ENCODE results near the gene SCO2. TPM values are rescaled to one million over a fixed set of nuclear protein-coding genes. Genes with fewer than 3 reads are reported as not detected.

Gene SCO2
- total and polyA plus RNA-seq, 9 of the 15 experiments (the other 6 are each of a cell fraction or from before 2014, with no cell fraction given) = 0.34 to 4.0 (median 1.1) TPM; not detected in 3

- no peak for TF ChIP-seq PRPF4 (IDR thresholded peaks at IDR 0.05; ENCODE audit: insufficient read depth, low read depth, low read length, poor library complexity, severe bottlenecking)
- TF ChIP-seq TRIM25 (IDR thresholded peaks at IDR 0.05; ENCODE audit: borderline replicate concordance) = no peak
- TF ChIP-seq GTF2F1 (IDR thresholded peaks at IDR 0.05; ENCODE audit: low read depth, low read length) = no peak
- TF ChIP-seq MGA (IDR thresholded peaks at IDR 0.05) = peak; percentile 34; the same call in 1 of the 2 replicates
- no peak for TF ChIP-seq BRCA1 (IDR thresholded peaks at IDR 0.05)
- TF ChIP-seq BRCA1 (CRISPR knock-in tag; IDR thresholded peaks at IDR 0.05) = no peak
- TF ChIP-seq CBX2 (IDR thresholded peaks at IDR 0.05; ENCODE audit: insufficient read depth, low read length, poor library complexity, severe bottlenecking) = no peak
- TF ChIP-seq ZC3H8 (IDR thresholded peaks at IDR 0.05) = no peak
- peak; percentile 86 for TF ChIP-seq POLR2G (IDR thresholded peaks at IDR 0.05; ENCODE audit: low read depth, low read length)
- no peak for TF ChIP-seq TEAD2 (tag; IDR thresholded peaks at IDR 0.05)
- no peak for TF ChIP-seq NCOA1 (IDR thresholded peaks at IDR 0.05; ENCODE audit: low read depth)
- no peak for TF ChIP-seq HEY1 (CRISPR knock-in tag; IDR thresholded peaks at IDR 0.05; ENCODE audit: borderline replicate concordance)
- TF ChIP-seq CREBBP (IDR thresholded peaks at IDR 0.05; ENCODE audit: low read depth, low read length) = no peak
Observed at GRCh38 chr22:50474710-50475651, 50.4 kb downstream of the SCO2 start, which contains the start of gene SBF1 (continued).
